ENCODE measurements around the gene CTR9.

CTR9 gene

DNA sequence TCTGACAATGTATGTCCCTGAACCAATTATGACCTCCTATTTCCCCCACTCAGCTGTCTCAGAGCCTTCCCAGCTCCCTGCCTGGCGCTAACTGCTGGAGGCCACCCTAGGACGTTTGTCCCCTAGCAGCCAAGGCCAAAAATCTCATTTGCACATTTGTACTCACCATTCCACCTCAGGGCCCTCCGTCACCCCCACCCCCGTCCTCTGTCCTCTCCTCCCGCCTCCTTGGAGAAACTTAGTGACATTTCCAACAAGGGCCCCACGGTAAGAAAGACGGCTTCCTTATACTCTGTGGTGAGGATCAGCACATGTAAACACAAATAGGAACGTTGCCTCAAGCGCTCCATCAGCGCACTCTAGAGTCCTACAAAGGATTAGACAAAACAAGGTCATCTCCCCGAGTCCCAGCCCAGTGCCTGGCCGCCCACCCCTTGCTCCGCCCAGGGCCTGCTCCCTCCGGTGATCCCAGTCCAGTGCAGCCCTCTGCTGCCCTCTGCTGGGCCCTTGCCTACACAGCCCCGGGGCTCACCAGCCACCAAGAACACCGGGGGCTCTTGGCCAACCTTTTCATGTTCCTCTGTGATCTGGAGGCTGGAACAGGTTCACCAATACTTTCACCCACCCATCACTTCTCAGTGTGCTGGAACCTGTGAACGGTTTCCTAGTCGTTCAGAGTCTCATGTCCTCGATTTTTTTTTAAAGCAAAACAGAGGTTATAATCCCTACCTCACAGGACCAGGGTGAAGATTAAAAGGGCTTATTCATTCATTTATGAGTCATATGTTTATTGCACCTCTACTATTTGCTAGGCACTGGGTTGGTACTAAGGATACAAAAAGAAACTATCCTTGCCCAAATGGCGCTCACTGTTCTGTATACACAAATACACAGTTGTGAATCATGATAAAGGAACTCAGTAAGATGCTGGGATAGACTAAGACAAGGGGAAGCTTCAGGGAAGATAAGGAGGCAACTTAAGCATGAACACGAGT is 15.3 kb upstream of the CTR9 start:
- ChIA-PET CTCF (interaction anchor here (0.6 to 5.4 kb wide), 45 partner anchors 9 to 612 kb away, joined by 3 to 52 read pairs (median 4); partner anchors contain the start of genes AMPD3, IRAG1 and RNF141), POLR2A (interaction anchor here (0.9 to 1.0 kb wide), 2 partner anchors 82 to 430 kb away, joined by 3 read pairs; no protein-coding TSS in a partner anchor)
- DNase-seq (ENCODE audit: low read depth, low spot score) = peak; percentile 87
- TF ChIP-seq CTCF (IDR thresholded peaks at IDR 0.05; ENCODE audit: insufficient read depth, low read length, missing control alignments) = peak; percentile 94
- peak overlapping the region; percentile 50 for H3K4me3 ChIP-seq (ENCODE audit: low read depth, low read length)

DNA sequence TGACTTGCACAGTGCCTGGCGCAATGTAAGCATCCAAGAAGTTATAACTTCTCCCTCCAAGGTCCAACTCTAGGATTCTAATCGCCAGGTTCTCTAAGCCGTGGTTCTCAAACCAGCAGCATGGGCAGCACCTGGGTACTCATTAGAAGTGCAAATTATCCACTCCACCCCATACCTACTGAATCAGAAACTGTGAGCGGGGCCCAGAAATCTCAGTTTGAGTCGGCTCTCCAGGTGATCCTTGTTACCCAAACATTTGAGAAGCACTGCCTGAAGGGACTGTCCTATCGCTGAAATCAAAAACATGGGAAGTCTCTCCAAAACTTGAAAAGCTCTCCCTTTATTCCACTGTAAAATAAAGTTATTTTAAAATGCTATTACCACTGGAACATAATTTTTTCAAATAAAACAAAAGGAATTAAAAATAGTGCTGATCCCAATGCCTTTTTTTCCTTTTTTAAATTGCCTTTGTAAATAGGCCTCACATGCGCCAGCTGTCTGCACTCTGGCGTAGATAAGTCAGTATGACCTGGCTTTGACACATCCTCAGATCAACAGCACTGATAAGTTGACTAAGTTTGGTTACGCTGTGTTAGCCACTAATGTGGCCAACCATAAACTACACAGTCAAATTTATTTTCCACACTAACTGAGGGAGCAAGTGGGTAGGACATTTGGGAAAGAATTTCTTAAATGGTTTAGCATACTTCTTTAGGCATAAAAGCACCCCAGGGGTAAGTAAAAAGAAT is 8.4 kb upstream of the CTR9 start:
- POLR2A ChIA-PET = no interaction called here
- TF ChIP-seq CTCF (IDR thresholded peaks at IDR 0.05; ENCODE audit: insufficient read depth, low read length, missing control alignments) = no peak
- CTCF ChIA-PET = no interaction called here
- no peak for DNase-seq (ENCODE audit: low read depth, low spot score)
- no peak overlapping the region for H3K4me3 ChIP-seq (ENCODE audit: low read depth, low read length)

DNA sequence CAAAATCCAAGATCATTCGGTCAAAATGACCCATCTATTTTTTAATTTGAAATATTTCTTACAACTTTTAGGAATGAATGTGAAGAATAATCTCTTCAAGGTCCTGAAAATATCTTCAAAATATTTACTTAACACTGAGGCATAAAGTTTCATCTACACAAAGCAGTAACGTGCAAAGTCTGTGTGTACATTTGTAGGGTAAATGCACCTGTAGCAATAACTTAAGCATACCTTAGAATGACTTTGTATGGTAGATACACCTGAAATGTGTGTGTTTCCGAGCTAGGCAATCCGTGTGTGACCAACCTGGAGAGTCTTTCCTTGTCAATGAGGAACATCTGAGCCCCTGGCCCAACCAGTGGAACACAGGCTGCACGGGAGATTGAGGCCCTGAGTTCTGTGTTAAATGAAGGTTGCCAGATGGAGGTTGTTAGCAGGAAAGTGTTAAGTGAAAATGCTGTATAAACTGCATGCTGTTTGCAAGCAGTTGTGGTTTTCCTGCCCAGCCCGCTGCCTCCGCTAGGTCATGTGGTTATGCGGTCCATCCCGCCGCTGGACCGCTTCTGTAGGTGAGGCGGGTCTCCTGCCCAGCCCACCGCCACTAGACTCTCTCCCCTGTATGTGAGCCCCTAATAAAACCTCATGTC is 7.6 kb upstream of the CTR9 start:
- no peak for TF ChIP-seq CTCF (IDR thresholded peaks at IDR 0.05; ENCODE audit: insufficient read depth, low read length, missing control alignments)
- H3K4me3 ChIP-seq (ENCODE audit: low read depth, low read length) = no peak overlapping the region
- CTCF ChIA-PET = no interaction called here
- POLR2A ChIA-PET = no interaction called here
- no peak for DNase-seq (ENCODE audit: low read depth, low spot score)

- ChIA-PET POLR2A (no interaction called here), CTCF (no interaction called here)
- no peak for TF ChIP-seq CTCF (IDR thresholded peaks at IDR 0.05; ENCODE audit: insufficient read depth, low read length, missing control alignments)
- H3K4me3 ChIP-seq (ENCODE audit: low read depth, low read length) = no peak overlapping the region
- DNase-seq (ENCODE audit: low read depth, low spot score) = no peak
These were observed 6.8 kb upstream of the CTR9 start for GRCh38 chr11:10744206-10744605.

- POLR2A ChIA-PET = no interaction called here
- H3K4me3 ChIP-seq (ENCODE audit: low read depth, low read length) = no peak overlapping the region
- no peak for DNase-seq (ENCODE audit: low read depth, low spot score)
- CTCF ChIA-PET = interaction anchor here (1.4 kb wide), 1 partner anchor 24 kb away, joined by 3 read pairs; no protein-coding TSS in a partner anchor
- no peak for TF ChIP-seq CTCF (IDR thresholded peaks at IDR 0.05; ENCODE audit: insufficient read depth, low read length, missing control alignments)
These were observed 4.2 kb upstream of the CTR9 start for GRCh38 chr11:10746871-10747270.
